HG02981 (cell line): ENCODE results near the gene WBP2.

ENCODE experiments used
- ATAC-seq: cut with Tn5 transposase; IDR thresholded peaks from one replicate; pipeline ENCODE4 v1.9.1; 2021; ENCODE audit warnings: mild to moderate bottlenecking, moderate library complexity; ENCODE audit not compliant: unreplicated experiment

WBP2 gene

GRCh38 chr17:75855310-75856061, at the start of gene WBP2:
WBP2 (minus strand) TSS chr17:75855335; CDS start chr17:75855297, 38 bp downstream.
- peak; percentile 85 for ATAC-seq

DNA sequence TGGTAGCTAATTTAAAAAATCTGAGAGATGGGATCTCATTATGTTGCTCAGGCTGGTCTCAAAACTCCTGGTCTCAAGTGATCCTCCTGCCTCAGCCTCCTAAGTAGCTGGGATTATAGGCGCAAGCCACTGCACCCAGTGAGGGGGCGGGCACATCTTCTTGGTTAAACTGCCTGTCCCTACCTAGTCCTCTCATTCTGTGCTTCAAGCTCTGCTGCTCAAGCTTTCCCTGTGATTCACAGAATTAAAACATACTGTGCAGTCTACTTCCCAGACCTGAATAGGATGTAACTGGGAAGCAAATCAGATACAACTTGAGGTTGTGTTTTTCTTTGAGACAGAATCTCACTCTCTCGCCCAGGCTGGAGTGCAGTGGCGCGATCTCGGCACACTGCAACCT, 47.3 kb upstream of the WBP2 start:
- ATAC-seq, result no peak

GRCh38 chr17:75901727-75902126, 46.6 kb upstream of the WBP2 start:
- ATAC-seq, result no peak

DNA sequence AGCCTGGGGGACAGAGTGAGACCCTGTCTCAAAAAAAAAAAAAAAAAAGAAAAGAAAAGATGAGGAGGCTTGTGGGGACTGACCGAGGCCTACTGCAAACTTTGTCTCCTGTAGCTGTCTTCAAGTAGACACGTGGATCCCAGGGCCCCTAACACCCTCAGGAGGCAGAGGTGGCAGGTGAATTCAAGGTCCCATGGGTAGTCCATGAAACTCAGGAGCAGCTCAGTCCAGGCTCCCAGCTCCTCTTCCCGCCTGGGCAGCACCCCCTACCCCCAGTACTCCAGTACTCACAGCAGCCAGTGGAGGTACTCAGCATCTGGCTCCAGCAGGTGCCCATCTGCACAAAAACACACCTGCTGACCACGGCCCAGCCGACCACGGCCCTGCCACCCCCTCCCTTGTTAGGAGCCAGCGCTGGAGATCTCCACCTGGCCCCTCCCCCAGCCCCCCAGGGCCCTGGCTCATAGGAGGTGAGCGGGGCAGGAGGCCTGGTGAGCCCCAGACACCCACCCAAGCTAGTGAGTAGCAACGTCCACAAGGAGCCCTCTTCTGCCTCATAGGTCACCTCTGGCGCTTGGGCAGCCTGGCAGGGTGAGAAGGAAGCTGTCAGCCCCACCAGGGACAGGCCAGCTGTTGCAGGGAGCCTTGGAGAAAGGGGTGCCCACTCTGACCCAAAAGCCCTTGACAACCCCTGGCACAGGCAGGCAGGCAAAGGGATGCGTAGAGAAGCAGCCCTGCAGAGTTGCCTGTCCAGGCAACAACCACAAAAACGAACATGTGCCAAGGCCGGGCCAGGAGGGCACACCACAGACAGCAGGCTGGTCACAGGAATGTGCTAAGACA, 45.8 kb upstream of the WBP2 start:
- ATAC-seq, result no peak

DNA sequence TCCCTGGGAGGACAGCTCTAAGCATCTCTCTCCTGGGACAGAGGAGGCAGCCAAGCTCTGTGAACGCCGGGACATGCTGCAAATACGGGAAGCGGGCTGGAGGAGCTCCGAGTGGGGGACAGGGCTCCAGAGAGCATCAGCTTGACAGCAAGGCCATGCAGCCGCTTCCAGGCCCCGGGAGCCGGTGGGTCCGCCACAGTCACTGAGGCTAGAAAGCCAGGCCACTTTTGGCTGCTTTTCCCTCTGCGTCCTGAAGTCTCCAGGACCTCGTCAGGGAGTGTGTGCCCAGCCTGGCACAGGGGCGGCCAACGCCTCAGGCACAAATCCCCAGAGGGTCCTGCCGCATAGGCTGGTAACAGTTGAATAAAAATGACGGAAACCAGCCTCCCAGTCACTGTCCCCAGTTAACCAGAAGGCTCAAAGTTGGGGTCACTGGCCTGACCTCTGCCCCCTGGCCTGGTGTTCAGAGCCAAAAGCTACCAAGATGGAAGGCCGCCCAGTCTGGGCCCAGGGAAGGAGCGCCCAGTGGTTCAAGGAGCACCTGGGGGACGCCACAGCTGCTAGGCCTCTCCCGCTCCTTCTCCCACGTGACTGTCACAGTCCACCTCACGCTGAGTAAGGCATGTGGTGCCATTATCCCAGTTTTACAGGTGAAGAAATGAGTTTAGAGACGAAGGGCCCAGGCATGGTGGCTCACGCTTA, 44.8 kb upstream of the WBP2 start:
- ATAC-seq, result no peak

GRCh38 chr17:75899353-75899752, 44.2 kb upstream of the WBP2 start:
- no peak for ATAC-seq

DNA sequence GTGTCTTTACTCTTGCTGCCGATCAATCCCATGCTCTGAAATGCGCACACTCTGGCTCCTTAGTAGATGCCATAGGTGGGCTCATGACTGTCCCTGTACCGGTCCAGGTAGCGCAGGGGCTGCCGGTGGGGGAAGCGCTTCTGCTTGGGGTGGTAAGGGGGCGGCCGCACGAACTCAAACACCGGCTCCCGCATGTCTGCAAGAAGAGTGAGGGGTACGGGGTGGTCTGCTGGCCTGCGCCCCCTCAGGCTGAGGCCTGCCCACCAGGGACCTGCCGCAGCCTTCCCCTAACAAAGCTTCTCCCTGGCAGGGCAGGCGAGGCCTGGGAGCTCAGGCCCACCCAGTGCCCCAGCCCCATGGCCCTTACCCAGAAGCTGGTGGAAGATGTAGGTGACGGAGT, 43.7 kb upstream of the WBP2 start:
- ATAC-seq, result no peak

DNA sequence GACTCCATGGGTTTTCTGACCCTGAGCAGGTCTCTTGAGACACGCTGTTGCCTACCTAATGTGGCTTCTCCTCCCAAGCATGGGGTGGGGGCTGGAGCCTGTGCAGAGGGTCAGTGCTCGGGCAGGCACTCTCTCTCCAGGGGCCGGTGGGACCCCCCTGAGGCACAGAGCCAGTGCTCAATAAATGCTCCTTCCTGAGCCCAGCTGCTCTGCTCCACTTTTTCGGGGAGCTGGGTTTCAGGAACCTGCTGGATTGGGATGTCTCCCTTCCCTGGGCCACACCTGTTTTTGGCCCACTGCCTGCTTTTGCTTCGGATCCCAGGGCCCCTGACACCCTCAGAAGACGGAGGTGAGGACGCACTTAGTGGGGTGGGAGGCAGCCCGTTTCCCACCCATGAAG, 42.9 kb upstream of the WBP2 start:
- no peak for ATAC-seq

GRCh38 chr17:75897160-75898019, 42.3 kb upstream of the WBP2 start:
- no peak for ATAC-seq

GRCh38 chr17:75896415-75897159, 41.5 kb upstream of the WBP2 start, which contains the start of gene TRIM65:
TRIM65 (minus strand) TSS chr17:75896951; CDS start chr17:75896937, 14 bp downstream.
- peak; percentile 64 for ATAC-seq

DNA sequence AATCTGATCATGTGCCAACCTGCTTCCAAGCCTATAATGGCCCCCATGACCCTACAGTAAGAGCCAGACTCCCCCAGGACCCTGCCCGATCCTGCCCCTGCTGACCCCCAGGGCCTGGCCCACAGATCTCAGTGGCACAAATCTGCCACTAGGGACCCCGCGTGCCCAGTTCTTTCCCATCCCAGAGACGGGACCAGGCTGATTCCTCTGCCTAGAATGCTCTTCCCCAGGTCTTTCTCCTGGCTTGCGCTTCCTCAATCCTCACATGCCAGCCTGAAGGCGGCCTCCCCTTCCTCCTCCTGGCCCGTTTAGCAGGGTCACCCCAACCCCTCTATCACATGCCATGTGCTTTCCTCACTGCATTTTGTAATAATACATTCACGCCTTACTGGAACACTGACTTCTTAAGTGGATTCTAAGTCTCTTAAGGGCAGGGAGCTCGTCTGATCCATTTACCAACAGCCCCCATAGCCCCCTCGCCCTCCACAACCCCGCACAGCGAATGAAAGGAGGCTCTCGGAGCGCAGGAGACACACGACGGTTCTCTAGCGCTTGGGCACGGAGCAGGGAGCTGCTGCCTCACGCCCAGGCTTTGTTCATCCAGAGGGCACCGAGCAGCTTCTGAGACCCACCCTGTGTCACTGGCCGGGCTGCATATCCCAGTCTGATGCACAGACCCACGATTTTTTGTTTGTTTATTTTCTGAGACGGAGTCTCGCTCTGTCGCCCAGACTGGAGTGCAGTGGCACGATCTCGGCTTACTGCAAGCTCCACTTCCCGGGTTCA, 40.4 kb upstream of the WBP2 start:
- no peak for ATAC-seq

GRCh38 chr17:75894049-75894733, 39.1 kb upstream of the WBP2 start:
- no peak for ATAC-seq

- ATAC-seq, result no peak
Observed at GRCh38 chr17:75893305-75894048, 38.3 kb upstream of the WBP2 start.

- ATAC-seq, result no peak
Observed at GRCh38 chr17:75892556-75893224, 37.6 kb upstream of the WBP2 start.

- no peak for ATAC-seq
Observed at GRCh38 chr17:75891605-75892555, 36.7 kb upstream of the WBP2 start.

DNA sequence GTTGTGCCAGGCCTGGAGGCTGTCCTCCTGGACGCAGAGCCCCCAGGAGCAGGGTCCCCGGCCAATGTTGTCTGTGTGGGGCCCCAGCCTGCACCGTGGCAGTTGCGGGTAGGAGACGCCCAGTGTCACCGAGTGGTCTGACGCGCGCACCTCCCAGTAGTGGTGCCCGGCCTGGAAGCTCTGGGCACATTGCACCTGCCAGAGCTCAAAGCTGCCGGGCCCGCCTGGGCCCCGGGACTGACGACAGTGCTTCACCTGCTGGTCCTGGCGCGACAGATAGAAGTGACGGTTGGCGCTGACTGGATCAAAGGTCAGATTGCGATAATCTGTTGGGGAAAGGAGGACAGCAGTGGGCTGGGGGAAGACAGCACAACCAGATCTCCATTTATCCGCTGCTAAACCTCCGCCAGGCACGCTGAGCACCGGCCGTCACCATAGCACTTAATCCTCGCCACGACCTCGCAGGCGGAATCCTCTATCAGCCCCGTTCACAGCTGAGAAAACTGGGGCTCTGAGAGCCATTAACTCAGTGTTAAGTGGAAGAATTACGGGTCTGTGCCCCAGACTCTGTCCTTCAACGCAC, 36.0 kb upstream of the WBP2 start:
- ATAC-seq, result no peak
